Aorta (tissue), 5 donors: ENCODE data around the gene OR5B3. TPM values are rescaled to one million over a fixed set of nuclear protein-coding genes. Genes with fewer than 3 reads are reported as not detected.

Source experiments
- ATAC-seq: fragments of 200-7000 bp; cut with Tn5 transposase; one replicate; pipeline ENCODE4 v1.9.1; 2022; ENCODE audit warnings: moderate library complexity; ENCODE audit not compliant: low FRiP score
- DNase-seq, 2 donors: peaks; one replicate each; pipeline ENCODE4 v3.0.0-alpha.2; 2020
- H3K27ac ChIP-seq, 2 donors: one replicate each; pipeline ENCODE4 v1.5.1; 2013; ENCODE audit warnings: low read length in 2 of 2, mild to moderate bottlenecking in 2 of 2, moderate library complexity in 2 of 2, control low read depth in 1 of 2, inconsistent platforms in 1 of 2, low read depth in 1 of 2
- H3K27me3 ChIP-seq, 2 donors: one replicate each; pipeline ENCODE4 v1.6.1; 2013; ENCODE audit warnings: control low read depth in 1 of 2, low read length in 1 of 2, mild to moderate bottlenecking in 1 of 2, moderate library complexity in 1 of 2; ENCODE audit not compliant: insufficient read depth in 2 of 2, control insufficient read depth in 1 of 2
- H3K36me3 ChIP-seq, 2 donors: one replicate each; pipeline ENCODE4 v1.6.1; 2013; ENCODE audit warnings: control low read depth in 1 of 2, low read length in 1 of 2, mild to moderate bottlenecking in 1 of 2; ENCODE audit not compliant: insufficient read depth in 2 of 2, control insufficient read depth in 1 of 2
- H3K4me1 ChIP-seq, 2 donors: one replicate each; pipeline ENCODE4 v1.6.1; 2013; ENCODE audit warnings: low read length in 2 of 2, control low read depth in 1 of 2, mild to moderate bottlenecking in 1 of 2, moderate library complexity in 1 of 2; ENCODE audit not compliant: insufficient read depth in 2 of 2, control insufficient read depth in 1 of 2
- H3K4me3 ChIP-seq, 2 donors: one replicate each; pipeline ENCODE4 v1.5.1; 2013; ENCODE audit warnings: low read length in 2 of 2, control low read depth in 1 of 2, mild to moderate bottlenecking in 1 of 2
- H3K9me3 ChIP-seq: one replicate; pipeline ENCODE4 v1.6.1; 2013; ENCODE audit warnings: mild to moderate bottlenecking, low read length; ENCODE audit not compliant: control insufficient read depth
- WGBS, 2 donors: extraction: QIAGEN DNeasy Blood & Tissue Kit; methylation state at CpG; one replicate each; pipeline ENCODE4 v1.1.7; 2013; 5-methylcytosine and 5-hydroxymethylcytosine counted together
- intact Hi-C, 2 donors: fragments of 100-400 bp; cut with DNase I; formaldehyde crosslinking; loops; one replicate each; pipeline versions ENCODE4 v1.14.2 to v1.15.0; 2022
- long read RNA-seq, 2 donors: library from polyadenylated mRNA; unstranded; transcript quantifications; one replicate each; pipeline ENCODE4 v2.0.0, GENCODE V29; 2020 to 2021
- polyA plus RNA-seq, 2 donors: library from polyadenylated mRNA; stranded (reverse); fragments of 200-250 nt; gene quantifications; one replicate each; pipeline ENCODE4 v1.2.3, GENCODE V29; 2013
- total RNA-seq, 2 donors: library from RNA; stranded (reverse); fragmentation: NEBNext Ultra II Directional; extraction: Animal tissue kit (Norgen Biotek cat#: 25700); gene quantifications; one replicate each; pipeline ENCODE4 v1.2.1, GENCODE V29; 2021
- donor health status: healthy with polysubstance abuse.
- donor health status: Bipolar disorder and iron deficiency.
- donor health status: DM: no; HTN: no; CAD: no.
- donor health status: DM: no; HTN: no; CAD: no.
- donor health status: DM: yes; HTN: yes; CAD: no.

The OR5B3 gene
- not detected for total RNA-seq
- polyA plus RNA-seq: not detected
- long read RNA-seq, donor 1: 0 reads
- long read RNA-seq, donor 2: 0 reads

- no peak within 1 kb of the TSS for H3K27ac ChIP-seq
- H3K4me3 ChIP-seq: no peak within 1 kb of the TSS
- ATAC-seq (no peak), DNase-seq (no peak)
- no peaks in the 10 kb centered on the region for H3K36me3 ChIP-seq
- WGBS, 2 donors: 49 to 56% methylated on average over 1 of the region's 1 CpG
- intact Hi-C loops: no loop called here
- H3K27me3 ChIP-seq: peaks cover 0 to 2% of the 10 kb centered on the region in 2 donors
- peaks cover 5% of the 10 kb centered on the region for H3K9me3 ChIP-seq
- no peaks in the 10 kb centered on the region for H3K4me1 ChIP-seq
Observed at GRCh38 chr11:58406774-58407173, at the start of gene OR5B3. OR5B3 (minus strand) TSS chr11:58406874; CDS start chr11:58403409, 3,465 bp downstream.

- WGBS, 2 donors: 47 to 51% methylated on average over 3 of the region's 3 CpGs
- intact Hi-C loops: no loop called here
- Histone ChIP-seq H3K27me3 (no peaks in the 10 kb centered on the region), H3K9me3 (peaks cover 3% of the 10 kb centered on the region), H3K4me3 (no peak overlapping the region), H3K4me1 (no peaks in the 10 kb centered on the region), H3K36me3 (no peaks in the 10 kb centered on the region), H3K27ac (no peak overlapping the region)
- no peak for ATAC-seq
- no peak for DNase-seq
Observed at GRCh38 chr11:58451585-58451984, 44.9 kb upstream of the OR5B3 start.

- H3K4me3 ChIP-seq: no peak overlapping the region
- 78 to 85% methylated on average over 6 of the region's 6 CpGs for WGBS, 2 donors
Observed at GRCh38 chr11:58446294-58446693, 39.6 kb upstream of the OR5B3 start.

GRCh38 chr11:58444300-58444699 is 37.6 kb upstream of the OR5B3 start:
- 84 to 95% methylated on average over 2 of the region's 2 CpGs for WGBS, 2 donors
- H3K4me1 ChIP-seq: no peaks in the 10 kb centered on the region
- no peak overlapping the region for H3K4me3 ChIP-seq
- ATAC-seq: no peak
- no peaks in the 10 kb centered on the region for H3K27me3 ChIP-seq
- H3K36me3 ChIP-seq: no peaks in the 10 kb centered on the region
- intact Hi-C loops: no loop called here
- H3K9me3 ChIP-seq: peaks cover 8% of the 10 kb centered on the region
- no peak for DNase-seq
- H3K27ac ChIP-seq: no peak overlapping the region

More at GRCh38 chr11:58446294-58446693, 39.6 kb upstream of the OR5B3 start:
- no peak overlapping the region for H3K27ac ChIP-seq
- DNase-seq (no peak), ATAC-seq (no peak)
- intact Hi-C loops: no loop called here
- peaks cover 8% of the 10 kb centered on the region for H3K9me3 ChIP-seq
- H3K27me3 ChIP-seq: no peaks in the 10 kb centered on the region
- no peaks in the 10 kb centered on the region for H3K4me1 ChIP-seq
- no peaks in the 10 kb centered on the region for H3K36me3 ChIP-seq

DNA sequence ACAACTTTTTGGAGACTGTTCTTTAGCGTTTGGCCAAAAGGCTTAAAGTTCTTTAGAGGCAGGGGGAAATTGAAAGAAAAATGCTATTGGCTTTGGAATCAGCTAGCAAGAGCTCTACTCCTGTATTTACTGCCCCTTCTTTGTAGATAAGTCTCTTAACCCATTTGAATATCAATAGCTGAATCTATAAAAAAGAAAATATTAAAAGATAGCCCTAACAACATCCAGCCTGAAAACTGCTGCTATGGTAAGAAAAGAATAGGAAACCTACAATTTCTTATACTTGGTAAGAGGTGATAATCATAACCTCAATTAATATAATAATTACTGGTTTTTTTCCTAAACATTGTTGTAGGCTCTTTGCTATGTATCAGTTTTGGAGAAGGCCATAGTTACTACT is 35.5 kb upstream of the OR5B3 start, which contains the start of gene OR5B12:
Gene OR5B12 (minus strand): TSS at position 101 of the 400 bp plus-strand sequence. CDS start 2,085 bp downstream, outside the sequence.
- H3K27me3 ChIP-seq: no peaks in the 10 kb centered on the region
- H3K4me1 ChIP-seq: no peaks in the 10 kb centered on the region
- H3K27ac ChIP-seq: no peak within 1 kb of the TSS
- no peak within 1 kb of the TSS for H3K4me3 ChIP-seq
- ATAC-seq (no peak), DNase-seq (no peak)
- peaks cover 8% of the 10 kb centered on the region for H3K9me3 ChIP-seq
- no peaks in the 10 kb centered on the region for H3K36me3 ChIP-seq
- WGBS, 2 donors: 82% methylated on average over 1 of the region's 1 CpG
- intact Hi-C loops: no loop called here

GRCh38 chr11:58438486-58438885 is 31.8 kb upstream of the OR5B3 start:
- H3K4me1 ChIP-seq: no peaks in the 10 kb centered on the region
- DNase-seq (no peak), ATAC-seq (no peak)
- intact Hi-C loops: no loop called here
- H3K27me3 ChIP-seq: no peaks in the 10 kb centered on the region
- 20 to 29% methylated on average over 4 of the region's 4 CpGs for WGBS, 2 donors
- no peaks in the 10 kb centered on the region for H3K36me3 ChIP-seq
- no peaks in the 10 kb centered on the region for H3K9me3 ChIP-seq
- H3K4me3 ChIP-seq: no peak overlapping the region
- no peak overlapping the region for H3K27ac ChIP-seq

- intact Hi-C loops: no loop called here
- no peak overlapping the region for H3K27ac ChIP-seq
- no peak for ATAC-seq
- H3K4me1 ChIP-seq: no peaks in the 10 kb centered on the region
- H3K4me3 ChIP-seq: no peak overlapping the region
- H3K9me3 ChIP-seq: no peaks in the 10 kb centered on the region
- WGBS, 2 donors: 82 to 83% methylated on average over 3 of the region's 3 CpGs
- no peak for DNase-seq
- no peaks in the 10 kb centered on the region for H3K36me3 ChIP-seq
- H3K27me3 ChIP-seq: no peaks in the 10 kb centered on the region
Observed at GRCh38 chr11:58434217-58434616, 27.5 kb upstream of the OR5B3 start.

DNA sequence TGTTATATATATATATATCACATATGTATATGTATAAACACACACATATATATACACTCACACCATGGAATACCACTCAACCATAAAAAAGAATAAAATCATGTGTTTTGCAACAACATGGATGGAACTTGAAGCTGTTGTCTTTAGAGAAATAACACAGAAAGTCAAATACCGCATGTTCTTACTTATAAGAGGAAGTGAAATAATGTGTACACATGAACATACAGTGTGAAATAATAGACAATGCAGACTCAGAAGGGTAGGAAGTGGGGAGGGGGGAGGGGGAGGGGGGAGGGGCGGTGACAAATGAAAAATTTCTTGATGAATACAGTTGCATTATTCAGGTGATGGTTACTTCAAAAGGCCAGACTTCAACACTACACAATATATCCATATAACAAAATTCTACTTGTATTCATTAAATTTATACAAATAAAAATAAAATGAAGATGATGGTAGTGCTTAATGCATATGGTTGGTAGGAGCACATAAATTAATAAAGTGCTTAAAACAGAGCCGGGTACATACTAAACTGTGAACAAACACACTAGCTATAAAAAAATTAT is 27.0 kb upstream of the OR5B3 start:
- no peak overlapping the region for H3K4me3 ChIP-seq

GRCh38 chr11:58429273-58429672 is 22.6 kb upstream of the OR5B3 start:
- Histone ChIP-seq H3K27me3 (no peaks in the 10 kb centered on the region), H3K36me3 (no peaks in the 10 kb centered on the region), H3K4me1 (no peaks in the 10 kb centered on the region), H3K9me3 (peaks cover 4% of the 10 kb centered on the region), H3K27ac (no peak overlapping the region), H3K4me3 (no peak overlapping the region)
- 27 to 62% methylated on average over 1 of the region's 1 CpG for WGBS, 2 donors
- no peak for ATAC-seq
- DNase-seq: no peak
- intact Hi-C loops: no loop called here

More for the DNA sequence above, 27.0 kb upstream of the OR5B3 start:
- intact Hi-C loops: no loop called here
- Histone ChIP-seq H3K4me1 (no peaks in the 10 kb centered on the region), H3K36me3 (no peaks in the 10 kb centered on the region), H3K27ac (no peak overlapping the region), H3K27me3 (no peaks in the 10 kb centered on the region), H3K9me3 (no peaks in the 10 kb centered on the region)
- ATAC-seq (no peak), DNase-seq (no peak)
- 45 to 60% methylated on average over 2 to 3 of the region's 3 CpGs for WGBS, 2 donors
